HepG2 (cell line): ENCODE results near the gene MACROH2A1. TPM values are rescaled to one million over a fixed set of nuclear protein-coding genes. Genes with fewer than 3 reads are reported as not detected.

Source experiments
- ASH2L ChIP-seq: fragments of 300-600, 200-600 bp; sonication (generic); IDR thresholded peaks from 2 replicates; pipeline ENCODE4 v1.7.0; 2017; ENCODE audit warnings: low read depth, mild to moderate bottlenecking, moderate library complexity, mixed read lengths, low read length; ENCODE audit not compliant: insufficient read length
- BCL6 ChIP-seq: IDR thresholded peaks from 2 replicates; pipeline ENCODE4 v1.6.1; 2016; ENCODE audit warnings: missing genetic modification reagents, missing compliant biosample characterization
- CEBPG ChIP-seq: IDR thresholded peaks from 2 replicates; pipeline ENCODE4 v1.6.1; 2016
- EP300 ChIP-seq, 3 experiments: sonication (generic) in 1 of 3; formaldehyde crosslinking in 1 of 3; IDR thresholded peaks; 2 replicates each; pipeline versions ENCODE4 v1.5.1 to v1.6.1; 2011 to 2020; ENCODE audit warnings: low read depth in 2 of 3, low read length in 2 of 3, borderline replicate concordance in 1 of 3, improper control_type of control experiment in 1 of 3, mild to moderate bottlenecking in 1 of 3, missing genetic modification reagents in 1 of 3, moderate library complexity in 1 of 3
- FOXA1 ChIP-seq, 2 experiments: fragments of 450-650 bp in 1 of 2; sonication (generic) in 1 of 2; formaldehyde crosslinking in 1 of 2; IDR thresholded peaks; 2 replicates each; pipeline versions ENCODE4 v1.4.0 to v1.6.1; 2016 to 2020; ENCODE audit warnings: missing genetic modification reagents in 1 of 2
- ONECUT2 ChIP-seq: sonication (generic); formaldehyde crosslinking; IDR thresholded peaks from 2 replicates; pipeline ENCODE4 v1.4.0; 2020; ENCODE audit warnings: missing genetic modification reagents
- PHF21A ChIP-seq: sonication (generic); formaldehyde crosslinking; IDR thresholded peaks from 2 replicates; pipeline ENCODE4 v1.5.0; 2020; ENCODE audit warnings: mild to moderate bottlenecking, missing genetic modification reagents
- POGZ ChIP-seq: sonication (generic); formaldehyde crosslinking; IDR thresholded peaks from 2 replicates; pipeline ENCODE4 v1.4.0; 2020; ENCODE audit warnings: mild to moderate bottlenecking, missing genetic modification reagents
- REPIN1 ChIP-seq: sonication (generic); formaldehyde crosslinking; IDR thresholded peaks from 2 replicates; pipeline ENCODE4 v1.8.0; 2022; ENCODE audit warnings: missing genetic modification reagents, low read depth, mild to moderate bottlenecking, borderline replicate concordance
- RXRA ChIP-seq: sonication (generic); formaldehyde crosslinking; IDR thresholded peaks from 2 replicates; pipeline ENCODE4 v1.5.1; 2020; ENCODE audit warnings: missing genetic modification reagents
- SALL2 ChIP-seq: sonication (generic); formaldehyde crosslinking; IDR thresholded peaks from 2 replicates; pipeline ENCODE4 v1.8.1; 2023; ENCODE audit warnings: mild to moderate bottlenecking, missing genetic modification reagents, inconsistent platforms
- SNAI1 ChIP-seq: sonication (generic); formaldehyde crosslinking; IDR thresholded peaks from 2 replicates; pipeline ENCODE4 v1.5.0; 2020; ENCODE audit warnings: mild to moderate bottlenecking, missing genetic modification reagents, borderline replicate concordance
- TFDP1 ChIP-seq: IDR thresholded peaks from 2 replicates; pipeline ENCODE4 v1.6.1; 2016; ENCODE audit warnings: missing compliant biosample characterization, missing genetic modification reagents, borderline replicate concordance
- ZNF510 ChIP-seq: sonication (generic); formaldehyde crosslinking; IDR thresholded peaks from 2 replicates; pipeline ENCODE4 v1.4.0; 2020; ENCODE audit warnings: low read depth, mild to moderate bottlenecking, missing genetic modification reagents
- ZNF557 ChIP-seq: sonication (generic); formaldehyde crosslinking; IDR thresholded peaks from 2 replicates; pipeline ENCODE4 v1.4.0; 2020; ENCODE audit warnings: missing genetic modification reagents
- ZNF562 ChIP-seq: sonication (generic); formaldehyde crosslinking; IDR thresholded peaks from 2 replicates; pipeline ENCODE4 v1.8.0; 2022; ENCODE audit warnings: missing genetic modification reagents, borderline replicate concordance
- ZNF572 ChIP-seq: sonication (generic); formaldehyde crosslinking; IDR thresholded peaks from 2 replicates; pipeline ENCODE4 v1.5.1; 2020; ENCODE audit warnings: mild to moderate bottlenecking, missing genetic modification reagents
- ZNF609 ChIP-seq: sonication (generic); formaldehyde crosslinking; IDR thresholded peaks from 2 replicates; pipeline ENCODE4 v1.4.0; 2020; ENCODE audit warnings: mild to moderate bottlenecking, missing genetic modification reagents, borderline replicate concordance
- ZNF710 ChIP-seq: sonication (generic); formaldehyde crosslinking; IDR thresholded peaks from 2 replicates; pipeline ENCODE4 v1.5.0; 2020; ENCODE audit warnings: mild to moderate bottlenecking, missing genetic modification reagents, borderline replicate concordance
- ZNF747 ChIP-seq: sonication (generic); formaldehyde crosslinking; IDR thresholded peaks from 2 replicates; pipeline ENCODE4 v1.8.1; 2023; ENCODE audit warnings: missing genetic modification reagents, mild to moderate bottlenecking, borderline replicate concordance
- polyA plus RNA-seq, 8 experiments: library from polyadenylated mRNA; depleted of rRNA in 3 of 8; stranded (reverse) in 7 of 8; unstranded in 1 of 8; fragments of >200 nt; fragmentation: Illumina TruSeq in 4 of 8; extraction: Trizol in 4 of 8; gene quantifications; 2 replicates each; pipeline versions ENCODE4 v1.2.1 to v1.2.3, GENCODE V29; 2011 to 2016; ENCODE audit warnings: low read depth in 4 of 8, missing spikeins in 1 of 8, mixed read lengths in 1 of 8; ENCODE audit not compliant: insufficient read depth in 1 of 8
- total RNA-seq, 5 experiments: library from RNA; depleted of rRNA; stranded (reverse); fragments of >200 nt; fragmentation: Illumina TruSeq; extraction: Trizol; gene quantifications; 2 replicates each; pipeline ENCODE4 v1.2.3, GENCODE V29; 2016; ENCODE audit warnings: low read depth in 1 of 5

The MACROH2A1 gene
- total and polyA plus RNA-seq, 2 of the 13 experiments (the other 11 are each of a cell fraction or from before 2014, with no cell fraction given), result 69.1 to 158 TPM

- TF ChIP-seq ZNF609 (CRISPR knock-in tag) (peak; percentile 44; the same call in 1 of the 2 replicates), ZNF747 (CRISPR knock-in tag) (no peak), ZNF557 (CRISPR knock-in tag) (no peak), SALL2 (0 out of 2 replicates have a peak, but pooled peaks have one; percentile 31), TFDP1 (CRISPR knock-in tag) (no peak), CEBPG (CRISPR knock-in tag) (peak; percentile 24; the same call in 1 of the 2 replicates), PHF21A (CRISPR knock-in tag) (peak; percentile 70; the same call in 1 of the 2 replicates), REPIN1 (peak; percentile 42; the same call in 1 of the 2 replicates), FOXA1 (IDR thresholded peaks at IDR 0.05) (no peak), FOXA1 (CRISPR knock-in tag; IDR thresholded peaks at IDR 0.05) (peak; percentile 42; the same call in 1 of the 2 replicates), ZNF562 (no peak), RXRA (CRISPR knock-in tag) (peak; percentile 99), ZNF510 (no peak), ASH2L (peak; percentile 48), EP300 (IDR thresholded peaks at IDR 0.05; ENCODE audit: low read depth in 2 of 2, low read length in 2 of 2) (peak; percentile 69 to 82; a peak in 3 of 4 replicates), EP300 (CRISPR knock-in tag; IDR thresholded peaks at IDR 0.05; ENCODE audit: borderline replicate concordance) (peak; percentile 71; the same call in 1 of the 2 replicates), BCL6 (CRISPR knock-in tag) (peak; percentile 78), SNAI1 (CRISPR knock-in tag) (no peak), ZNF572 (CRISPR knock-in tag) (no peak), ZNF710 (CRISPR knock-in tag) (0 out of 2 replicates have a peak, but pooled peaks have one; percentile 79), POGZ (CRISPR knock-in tag) (peak; percentile 44; the same call in 1 of the 2 replicates), ONECUT2 (CRISPR knock-in tag) (peak; percentile 92)
These were observed 94.4 kb downstream of the MACROH2A1 start (continued) for GRCh38 chr5:135304352-135305221.
